NCI-H446 (cell line): ENCODE measurements around the gene HBG2.
"Not testable (repeated sequence)": the region's sequence is repeated elsewhere in the genome, so short reads cannot be mapped to it uniquely, and the experiment has no call there.

ENCODE experiments used
- DNase-seq, 2 experiments: peaks; one replicate each; lab custom pipeline; 2025; lab: John Stamatoyannopoulos, UW

Gene HBG2

GRCh38 chr11:5254646-5255413 lies at the start of gene HBG2:
HBG2 (minus strand) TSS chr11:5254781; CDS start chr11:5254728, 53 bp downstream.
- DNase-seq = not testable (repeated sequence)

DNA sequence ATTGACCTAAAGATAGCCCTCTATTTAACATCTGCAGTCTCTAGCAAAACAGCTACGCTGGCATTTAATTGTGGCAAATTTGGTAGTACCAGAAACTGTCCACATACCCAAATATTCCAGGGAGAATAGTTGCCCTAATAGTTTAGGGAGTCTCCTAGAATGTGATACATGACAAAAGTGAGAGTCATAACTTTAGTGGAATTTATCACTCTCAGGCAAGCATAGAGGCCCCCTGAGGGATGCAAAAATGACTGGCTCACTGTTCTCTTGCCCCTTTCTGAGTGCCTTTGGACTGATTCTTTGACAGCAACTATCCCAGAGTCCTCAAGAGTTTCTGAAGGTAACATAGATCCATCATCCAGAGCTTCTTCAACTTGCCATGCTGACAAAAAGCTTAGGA lies 49.5 kb upstream of the HBG2 start:
- no peak for DNase-seq

DNA sequence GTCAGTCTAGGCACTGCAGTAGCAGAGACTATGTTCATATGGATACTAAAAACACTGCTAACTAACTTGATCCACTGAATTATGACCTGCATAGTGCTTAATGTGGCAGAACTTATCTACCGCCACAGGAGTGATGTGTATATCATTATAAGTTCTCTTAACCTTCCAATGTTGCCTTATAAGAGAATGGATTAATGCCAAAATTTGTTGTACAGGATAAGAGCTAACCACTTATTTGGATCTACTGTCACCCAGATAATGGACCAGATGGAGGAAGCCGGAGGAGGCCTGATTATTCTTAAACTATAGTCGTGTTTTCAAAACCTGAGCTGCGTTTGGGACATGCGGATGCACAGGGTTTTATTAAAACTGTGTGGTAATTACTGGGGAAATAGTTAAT lies 49.0 kb upstream of the HBG2 start:
- no peak for DNase-seq

GRCh38 chr11:5301846-5302245 lies 47.3 kb upstream of the HBG2 start, which contains the start of gene OR51B4:
OR51B4 (minus strand) TSS chr11:5301946; CDS start chr11:5301946, 0 bp downstream.
- DNase-seq = no peak

GRCh38 chr11:5300251-5300650 lies 45.7 kb upstream of the HBG2 start:
- no peak for DNase-seq

GRCh38 chr11:5298451-5298850 lies 43.9 kb upstream of the HBG2 start:
- no peak for DNase-seq

DNA sequence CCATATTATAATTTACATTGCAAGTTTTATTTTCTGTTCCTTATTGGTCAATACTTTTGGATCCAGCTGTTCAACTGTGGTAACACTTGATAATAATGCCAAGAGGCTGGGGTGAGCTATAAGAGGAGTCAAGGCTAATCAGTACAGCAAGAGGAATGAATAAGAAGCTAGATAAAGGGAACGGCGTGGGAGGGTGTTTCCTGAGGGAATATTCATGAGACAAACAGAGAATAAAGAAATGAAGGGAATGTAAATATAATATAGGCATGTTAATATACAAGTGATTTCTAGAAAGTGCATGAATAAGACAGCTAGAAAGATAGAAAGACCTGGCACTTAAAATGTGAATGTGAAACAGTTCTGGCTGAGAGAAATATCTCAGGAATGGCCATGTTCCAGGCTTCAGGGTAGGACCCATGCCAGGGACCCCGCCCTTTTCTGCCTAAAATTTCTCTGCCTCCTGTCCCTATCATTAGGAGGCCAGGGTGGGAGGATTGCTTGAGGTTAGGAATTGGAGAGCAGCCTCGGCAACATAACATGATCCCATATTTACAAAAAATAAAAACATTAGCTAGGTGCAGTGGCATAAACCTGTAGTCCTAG lies 43.2 kb upstream of the HBG2 start:
- DNase-seq = no peak

DNA sequence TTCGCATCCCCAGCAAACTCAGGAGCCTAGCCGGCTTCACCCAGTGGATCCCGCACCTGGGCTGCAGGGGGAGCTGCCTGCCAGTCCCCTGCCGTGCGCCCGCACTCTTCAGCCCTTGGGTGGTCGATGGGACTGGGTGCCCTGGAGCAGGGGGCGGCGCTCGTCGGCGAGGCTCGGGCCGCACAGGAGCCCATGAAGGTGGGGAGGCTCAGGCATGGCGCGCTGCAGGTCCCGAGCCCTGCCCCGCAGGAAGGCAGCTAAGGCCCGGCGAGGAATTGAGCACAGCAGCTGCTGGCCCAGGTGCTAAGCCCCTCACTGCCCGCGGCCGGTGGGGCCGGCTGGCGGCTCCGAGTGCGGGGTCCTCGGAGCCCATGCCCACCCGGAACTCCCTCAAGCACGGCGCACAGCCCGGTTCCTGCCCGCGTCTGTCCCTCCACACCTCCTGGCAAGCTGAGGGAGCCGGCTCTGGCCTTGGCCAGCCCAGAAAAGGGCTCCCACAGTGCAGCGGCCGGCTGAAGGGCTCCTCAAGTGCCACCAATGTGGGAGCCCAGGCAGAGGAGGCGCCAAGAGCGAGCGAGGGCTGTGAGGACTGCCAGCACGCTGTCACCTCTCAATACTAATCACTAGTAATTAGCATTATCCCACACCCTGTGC lies 39.9 kb upstream of the HBG2 start:
- not testable (repeated sequence) for DNase-seq

GRCh38 chr11:5293028-5293427 lies 38.4 kb upstream of the HBG2 start:
- DNase-seq = no peak

DNA sequence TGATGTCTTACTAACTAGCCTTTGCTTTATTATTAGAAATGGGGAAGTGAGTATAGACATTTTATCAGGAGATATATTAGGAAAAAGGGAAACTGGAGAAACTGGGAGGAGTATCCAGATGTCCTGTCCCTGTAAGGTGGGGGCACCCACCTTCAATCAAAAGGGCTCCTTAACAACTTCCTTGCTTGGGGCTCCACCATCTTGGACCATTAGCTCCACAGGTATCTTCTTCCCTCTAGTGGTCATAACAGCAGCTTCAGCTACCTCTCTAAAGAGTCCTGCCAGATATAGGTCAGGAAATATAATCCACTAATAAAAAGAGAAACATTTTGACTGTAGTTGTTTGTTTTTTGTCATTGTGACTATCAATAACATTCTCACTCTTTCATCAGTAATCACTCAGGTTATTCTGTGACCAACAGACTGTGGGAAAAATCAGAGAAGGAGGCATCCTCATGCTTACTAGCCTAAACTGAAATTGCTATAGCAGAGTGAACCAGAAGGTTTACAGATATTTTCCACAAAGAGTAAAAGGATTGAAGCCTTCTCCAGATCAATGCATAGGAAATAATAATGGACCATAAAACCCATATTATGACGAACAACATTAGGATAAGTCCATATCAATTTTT lies 36.7 kb upstream of the HBG2 start:
- no peak for DNase-seq

DNA sequence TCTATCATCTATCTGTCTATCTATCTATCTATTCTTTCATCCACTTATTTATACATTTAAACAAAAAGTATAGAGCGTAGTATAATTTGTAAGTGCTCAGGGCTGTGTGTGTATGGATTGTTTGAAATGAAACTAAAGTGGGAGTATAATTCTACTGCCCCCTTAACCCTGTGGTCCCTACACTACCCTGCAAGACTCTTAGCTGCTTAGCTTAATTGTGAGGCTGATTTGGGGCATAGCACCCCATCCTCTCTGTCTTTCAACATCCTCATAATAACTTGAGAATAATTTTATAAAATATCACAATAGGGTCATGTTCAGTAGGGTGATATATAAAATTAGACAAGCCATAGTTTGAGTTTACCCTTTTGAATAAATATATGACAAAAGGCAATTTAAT lies 35.5 kb upstream of the HBG2 start:
- DNase-seq = no peak

GRCh38 chr11:5289696-5290095 lies 35.1 kb upstream of the HBG2 start:
- no peak for DNase-seq

GRCh38 chr11:5288906-5289550 lies 34.4 kb upstream of the HBG2 start:
- DNase-seq = no peak

DNA sequence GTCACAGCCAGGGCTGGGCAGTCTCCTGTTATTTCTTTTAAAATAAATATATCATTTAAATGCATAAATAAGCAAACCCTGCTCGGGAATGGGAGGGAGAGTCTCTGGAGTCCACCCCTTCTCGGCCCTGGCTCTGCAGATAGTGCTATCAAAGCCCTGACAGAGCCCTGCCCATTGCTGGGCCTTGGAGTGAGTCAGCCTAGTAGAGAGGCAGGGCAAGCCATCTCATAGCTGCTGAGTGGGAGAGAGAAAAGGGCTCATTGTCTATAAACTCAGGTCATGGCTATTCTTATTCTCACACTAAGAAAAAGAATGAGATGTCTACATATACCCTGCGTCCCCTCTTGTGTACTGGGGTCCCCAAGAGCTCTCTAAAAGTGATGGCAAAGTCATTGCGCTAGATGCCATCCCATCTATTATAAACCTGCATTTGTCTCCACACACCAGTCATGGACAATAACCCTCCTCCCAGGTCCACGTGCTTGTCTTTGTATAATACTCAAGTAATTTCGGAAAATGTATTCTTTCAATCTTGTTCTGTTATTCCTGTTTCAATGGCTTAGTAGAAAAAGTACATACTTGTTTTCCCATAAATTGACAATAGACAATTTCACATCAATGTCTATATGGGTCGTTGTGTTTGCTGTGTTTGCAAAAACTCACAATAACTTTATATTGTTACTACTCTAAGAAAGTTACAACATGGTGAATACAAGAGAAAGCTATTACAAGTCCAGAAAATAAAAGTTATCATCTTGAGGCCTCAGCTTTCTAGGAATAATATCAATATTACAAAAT lies 33.7 kb upstream of the HBG2 start:
- no peak for DNase-seq

GRCh38 chr11:5286901-5287300 lies 32.3 kb upstream of the HBG2 start:
- DNase-seq = no peak

DNA sequence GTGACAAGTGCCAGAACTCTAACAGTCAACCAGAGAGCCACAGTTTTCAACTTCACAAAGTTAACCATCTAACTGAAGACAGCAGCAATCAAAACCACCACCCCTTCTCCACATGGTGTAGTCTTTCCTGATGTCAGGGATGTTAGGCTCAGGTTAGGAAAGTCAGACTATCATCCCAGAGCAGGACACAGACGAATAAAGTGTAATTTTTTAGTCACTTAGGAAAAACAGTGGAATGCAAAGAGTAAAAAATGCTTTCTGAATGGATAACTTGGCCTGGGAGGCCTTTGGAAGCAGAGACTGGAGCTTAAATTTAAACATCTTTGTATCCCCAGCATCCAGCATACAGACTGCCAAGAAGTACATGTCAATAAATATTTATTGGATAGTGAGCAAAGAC lies 31.8 kb upstream of the HBG2 start:
- DNase-seq = no peak

DNA sequence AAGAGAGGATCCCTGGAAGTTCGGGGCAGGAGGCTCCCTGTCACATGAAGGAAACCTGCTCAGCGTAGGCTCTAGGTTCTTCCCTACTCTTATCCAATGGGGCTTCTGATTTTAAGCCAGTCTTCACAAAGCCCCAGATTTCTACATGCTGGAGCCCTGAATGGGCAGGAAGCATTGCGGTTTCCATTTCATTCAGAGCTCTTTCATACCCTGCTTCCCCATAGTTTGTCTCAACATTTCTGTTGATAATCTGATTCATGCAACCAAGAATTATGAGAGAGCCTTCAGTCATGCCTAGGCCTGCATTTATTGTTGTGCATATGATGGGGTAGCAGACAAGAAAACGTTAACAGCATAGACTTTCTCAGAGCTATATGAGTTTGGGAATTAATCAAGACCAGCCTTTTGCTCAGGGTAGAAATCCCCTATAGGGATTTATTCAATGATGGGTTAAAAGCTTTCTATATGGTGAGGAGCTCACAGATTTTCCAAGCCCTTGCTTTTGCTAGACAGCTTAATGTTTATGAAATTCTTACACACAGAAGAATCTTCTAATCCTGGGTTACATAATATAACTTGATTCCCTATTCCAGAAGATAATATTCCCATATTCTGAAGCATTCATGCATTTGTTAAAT lies 31.2 kb upstream of the HBG2 start:
- DNase-seq = no peak

GRCh38 chr11:5284637-5285036 lies 30.1 kb upstream of the HBG2 start:
- no peak for DNase-seq

GRCh38 chr11:5283882-5284281 lies 29.3 kb upstream of the HBG2 start:
- DNase-seq = no peak

DNA sequence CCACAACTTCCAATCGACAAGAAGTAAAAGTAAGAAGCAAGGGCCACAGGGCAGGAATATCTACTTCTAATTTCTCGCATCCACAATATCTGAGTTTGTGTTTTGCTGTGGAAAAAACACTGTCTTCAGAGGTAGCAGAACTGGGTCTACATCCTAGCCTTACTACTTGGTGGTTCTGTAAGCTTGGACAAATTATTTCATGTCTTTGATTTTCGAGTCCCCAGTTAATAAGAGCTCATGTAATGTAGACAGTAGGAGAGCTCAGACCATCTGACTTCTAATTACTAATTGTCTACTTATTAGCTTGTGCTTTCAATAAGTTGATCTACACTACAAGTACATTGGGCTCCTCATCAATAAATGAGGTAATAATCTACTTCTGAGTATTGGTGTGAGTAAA lies 28.5 kb upstream of the HBG2 start:
- no peak for DNase-seq

GRCh38 chr11:5282628-5283027 lies 28.0 kb upstream of the HBG2 start:
- DNase-seq = no peak
